Body of pancreas (tissue), 4 donors: ENCODE measurements around the gene JPH3. TPM values are rescaled to one million over a fixed set of nuclear protein-coding genes. Genes with fewer than 3 reads are reported as not detected.
"Not testable (repeated sequence)": the region's sequence is repeated elsewhere in the genome, so short reads cannot be mapped to it uniquely, and the experiment has no call there.

Source experiments
- ATAC-seq: fragments of 150-250 bp; one replicate; pipeline ENCODE4 v1.9.1; 2016
- DNase-seq, 4 donors: peaks; one replicate each; pipeline ENCODE4 v3.0.0-alpha.2; 2019
- H3K27ac ChIP-seq, 4 donors: fragments of 200-600 bp; sonication (generic); 1 replicate in 3 of 4; 2 replicates in 1 of 4; pipeline versions ENCODE4 v1.5.1 to v1.6.1; 2016 to 2019; ENCODE audit warnings: mild to moderate bottlenecking in 1 of 4, mixed read lengths in 1 of 4, moderate library complexity in 1 of 4
- H3K27me3 ChIP-seq, 2 donors: fragments of 200-600 bp; sonication (generic); one replicate each; pipeline ENCODE4 v1.6.0; 2016; ENCODE audit warnings: mild to moderate bottlenecking in 1 of 2
- H3K36me3 ChIP-seq, 2 donors: fragments of 200-600 bp; sonication (generic); replicated peaks in 1 of 2; 2 replicates each; pipeline ENCODE4 v1.5.1; 2016; ENCODE audit warnings: low read depth in 2 of 2; ENCODE audit not compliant: insufficient read depth in 1 of 2
- H3K4me1 ChIP-seq: fragments of 200-600 bp; sonication (generic); one replicate; pipeline ENCODE4 v1.6.0; 2016
- H3K4me3 ChIP-seq, 2 donors: fragments of 200-600 bp; sonication (generic); 1 replicate in 1 of 2; 2 replicates in 1 of 2; pipeline ENCODE4 v1.5.1; 2016 to 2019
- H3K9me3 ChIP-seq, 3 donors: fragments of 200-600 bp; sonication (generic); 1 replicate in 2 of 3; 2 replicates in 1 of 3; pipeline ENCODE4 v1.5.1; 2016
- CTCF ChIP-seq, 7 experiments: fragments of 450-650 bp in 4 of 7; fragments of 200-600 bp in 3 of 7; sonication (generic) in 3 of 7; IDR thresholded peaks; one replicate each; pipeline ENCODE4 v1.5.1; 2016 to 2019; ENCODE audit warnings: antibody characterized with exemption in 7 of 7
- POLR2A ChIP-seq, 3 donors: fragments of 450-650 bp; IDR thresholded peaks; one replicate each; pipeline ENCODE4 v1.6.1; 2016; ENCODE audit warnings: antibody characterized with exemption in 3 of 3, mild to moderate bottlenecking in 2 of 3
- WGBS, 2 donors: methylation state at CpG; one replicate each; pipeline ENCODE4 v1.1.5; 2017; 5-methylcytosine and 5-hydroxymethylcytosine counted together
- intact Hi-C: fragments of 100-400 bp; cut with DNase I; formaldehyde crosslinking; loops from one replicate; pipeline ENCODE4 v1.15.1; 2023
- total RNA-seq, 2 donors: library from RNA; depleted of rRNA; stranded (reverse); fragments of >200 nt; gene quantifications; one replicate each; pipeline ENCODE4 v1.1.0, GENCODE V29; 2016

The JPH3 gene
- total RNA-seq, 2 donors from 2014 or later: not detected

DNA sequence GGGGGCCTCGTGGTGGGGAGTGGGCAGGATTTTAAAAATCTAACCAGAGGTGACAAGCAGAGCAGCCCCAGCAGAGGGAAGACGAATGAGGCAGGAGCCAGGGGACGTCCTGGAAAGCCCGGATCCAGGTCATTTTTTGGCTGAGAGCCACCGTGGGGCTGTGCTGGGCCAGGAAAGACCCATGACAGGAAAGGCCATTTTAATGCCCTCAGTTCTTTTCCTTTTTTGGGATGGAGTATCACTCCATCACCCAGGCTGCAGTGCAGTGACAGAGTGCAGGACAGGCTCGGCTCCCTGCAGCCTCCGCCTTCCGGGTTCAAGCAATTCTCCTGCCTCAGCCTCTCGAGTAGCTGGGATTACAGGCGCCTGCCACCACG lies 30.5 kb upstream of the JPH3 start:
- intact Hi-C loops: no loop called here
- ATAC-seq: peak; percentile 7
- Histone ChIP-seq H3K4me3 (no peak overlapping the region), H3K36me3 (no peaks in the 10 kb centered on the region), H3K4me1 (peaks cover 15% of the 10 kb centered on the region), H3K9me3 (no peaks in the 10 kb centered on the region), H3K27ac (peak overlapping the region in 1 of 4 donors; percentile 19), H3K27me3 (peaks cover 0 to 4% of the 10 kb centered on the region in 2 donors)
- WGBS, 2 donors: 49 to 55% methylated on average over 11 of the region's 11 CpGs
- peak in 1 of 4 donors; percentile 20 for DNase-seq
- TF ChIP-seq POLR2A (IDR thresholded peaks at IDR 0.05) (no peak), CTCF (IDR thresholded peaks at IDR 0.05) (no peak)

GRCh38 chr16:87572959-87573358 lies 29.3 kb upstream of the JPH3 start:
- peaks cover 0 to 4% of the 10 kb centered on the region in 2 donors for H3K27me3 ChIP-seq
- H3K4me1 ChIP-seq: peaks cover 15% of the 10 kb centered on the region
- TF ChIP-seq CTCF (IDR thresholded peaks at IDR 0.05): no peak
- no peak for TF ChIP-seq POLR2A (IDR thresholded peaks at IDR 0.05)
- 73 to 79% methylated on average over 6 of the region's 6 CpGs for WGBS, 2 donors
- H3K9me3 ChIP-seq: no peaks in the 10 kb centered on the region
- H3K36me3 ChIP-seq: no peaks in the 10 kb centered on the region
- DNase-seq: no peak
- no peak overlapping the region for H3K4me3 ChIP-seq
- no peak overlapping the region for H3K27ac ChIP-seq
- intact Hi-C loops: no loop called here
- no peak for ATAC-seq

DNA sequence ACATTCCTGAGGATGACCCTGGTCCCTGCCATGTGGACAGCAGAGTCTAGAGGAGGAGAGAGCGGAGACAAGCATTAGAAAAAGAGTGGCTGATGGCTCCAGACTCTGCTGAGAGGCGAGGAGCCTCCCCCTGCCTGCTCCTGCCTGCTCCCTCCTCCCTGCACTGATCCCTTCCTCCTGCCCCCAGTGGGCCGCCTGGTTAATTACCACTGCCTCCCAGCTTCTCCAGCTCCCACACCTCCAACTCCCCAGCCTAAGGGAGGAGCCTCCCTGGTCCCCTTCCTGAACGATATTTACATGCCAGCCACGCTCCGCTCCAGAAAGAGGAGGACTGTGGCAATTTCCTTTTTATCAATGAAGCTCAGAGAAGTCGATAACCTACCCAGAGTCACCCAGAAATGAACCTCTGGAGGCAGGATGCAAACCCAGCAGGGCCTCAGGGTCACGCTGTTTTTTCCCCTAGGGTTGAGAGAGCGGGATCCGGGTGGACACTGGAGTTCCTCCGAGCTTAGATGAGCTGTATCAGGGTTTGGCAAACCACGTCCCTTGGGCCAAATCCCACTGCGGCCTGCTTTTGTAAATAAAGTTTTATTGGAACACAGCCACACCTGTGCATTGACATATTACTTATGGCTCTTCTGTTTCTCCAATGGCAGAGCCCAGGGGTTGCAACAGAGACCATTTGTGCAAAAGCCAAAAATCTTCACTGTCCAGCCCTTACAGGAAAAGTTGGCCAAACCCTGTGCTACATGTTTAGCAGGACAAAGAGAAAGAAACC lies 27.1 kb upstream of the JPH3 start:
- H3K4me1 ChIP-seq: peaks cover 15% of the 10 kb centered on the region

DNA sequence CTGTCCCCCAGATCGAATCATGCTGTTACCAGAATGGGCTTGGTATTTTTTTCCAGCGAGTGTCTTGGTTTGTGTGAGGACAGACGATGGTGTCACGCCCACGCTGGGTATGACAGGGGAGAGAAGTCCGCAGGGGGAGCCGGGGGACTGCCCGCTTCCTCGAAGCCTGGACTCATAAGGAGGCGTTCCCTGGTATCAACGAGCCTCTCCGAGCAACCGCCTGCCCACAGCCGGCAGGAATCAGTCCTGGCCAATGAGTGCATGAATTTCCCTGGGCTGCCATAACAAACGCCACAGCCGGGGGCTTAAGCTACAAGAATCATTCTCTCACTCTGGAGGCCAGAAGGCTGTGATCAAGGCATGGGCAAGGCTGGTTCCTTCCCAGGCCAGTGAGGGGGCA lies 26.1 kb upstream of the JPH3 start:
- no peak for DNase-seq
- H3K4me1 ChIP-seq: peaks cover 7% of the 10 kb centered on the region
- H3K9me3 ChIP-seq: no peaks in the 10 kb centered on the region
- peaks cover 0 to 4% of the 10 kb centered on the region in 2 donors for H3K27me3 ChIP-seq
- H3K27ac ChIP-seq: no peak overlapping the region
- 38 to 60% methylated on average over 14 to 16 of the region's 16 CpGs for WGBS, 2 donors
- intact Hi-C loops: no loop called here
- no peak overlapping the region for H3K4me3 ChIP-seq
- TF ChIP-seq CTCF (IDR thresholded peaks at IDR 0.05): no peak
- no peak for TF ChIP-seq POLR2A (IDR thresholded peaks at IDR 0.05)
- H3K36me3 ChIP-seq: no peaks in the 10 kb centered on the region
- ATAC-seq: no peak

More for the DNA sequence above, 27.1 kb upstream of the JPH3 start:
- H3K9me3 ChIP-seq: no peaks in the 10 kb centered on the region
- H3K27ac ChIP-seq: no peak overlapping the region
- H3K27me3 ChIP-seq: peaks cover 0 to 4% of the 10 kb centered on the region in 2 donors
- intact Hi-C loops: no loop called here
- 56% methylated on average over 7 to 13 of the region's 13 CpGs for WGBS, 2 donors
- TF ChIP-seq CTCF (IDR thresholded peaks at IDR 0.05) (no peak), POLR2A (IDR thresholded peaks at IDR 0.05) (no peak)
- no peak for ATAC-seq
- H3K36me3 ChIP-seq: no peaks in the 10 kb centered on the region
- DNase-seq: no peak
- no peak overlapping the region for H3K4me3 ChIP-seq

GRCh38 chr16:87578142-87578930 lies 24.0 kb upstream of the JPH3 start:
- H3K4me3 ChIP-seq, H3K9me3 ChIP-seq, ATAC-seq, H3K27me3 ChIP-seq, DNase-seq, H3K36me3 ChIP-seq, intact Hi-C loops, H3K27ac ChIP-seq: not testable (repeated sequence)
- H3K4me1 ChIP-seq: peaks cover 11% of the 10 kb centered on the region
- WGBS, 2 donors: 67 to 78% methylated on average over 9 to 13 of the region's 16 CpGs
